ENCODE data around the gene VAT1L. TPM values are rescaled to one million over a fixed set of nuclear protein-coding genes. Genes with fewer than 3 reads are reported as not detected.

The VAT1L gene
- total RNA-seq, 1 donor from 2014 or later, result 0.23 TPM

Other genes with a start within 250 kb of the VAT1L start
- gene NUDT7, start 66.0 kb upstream of the VAT1L start, total RNA-seq, result 24.2 TPM
- gene CLEC3A, start 234.0 kb downstream of the VAT1L start, total RNA-seq, result not detected

Measured in left lobe of liver (tissue), 1 donor.